Measurements from ENCODE around the gene OR52K1. TPM values are rescaled to one million over a fixed set of nuclear protein-coding genes. Genes with fewer than 3 reads are reported as not detected.

Gene OR52K1
- total RNA-seq, 4 donors from 2014 or later = 0.11 TPM; not detected in 3

DNA sequence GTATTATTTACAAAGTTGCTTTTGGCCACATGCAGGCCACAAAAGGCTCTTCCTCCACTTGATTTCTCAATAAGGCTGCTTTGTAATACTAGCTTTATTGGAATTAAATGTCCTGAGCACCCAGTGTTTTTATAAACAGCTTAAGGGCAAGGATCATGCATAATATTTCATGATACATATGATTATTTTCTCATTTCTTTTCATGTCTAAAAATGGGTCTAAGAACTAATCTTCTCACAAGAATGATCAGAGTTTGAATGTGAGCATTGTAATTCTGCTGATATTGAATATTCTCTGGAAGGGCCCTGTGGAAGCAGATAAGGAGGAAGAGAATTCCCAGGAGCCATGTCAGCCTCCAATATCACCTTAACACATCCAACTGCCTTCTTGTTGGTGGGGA, 33.5 kb upstream of the OR52K1 start, which contains the start of gene OR52K2:
Gene OR52K2, plus strand, starts transcription at position 301 of the 400 bp plus-strand sequence. Its CDS starts 45 bp downstream, at position 346.
- H3K27me3 ChIP-seq = no peaks in the 10 kb centered on the region
- H3K4me3 ChIP-seq = no peak within 1 kb of the TSS
- no peaks in the 10 kb centered on the region for H3K4me1 ChIP-seq
- no peak within 1 kb of the TSS for H3K27ac ChIP-seq (replicated peaks in 1 of 4)
- no peak for TF ChIP-seq POLR2A (IDR thresholded peaks at IDR 0.05; ENCODE audit: low read depth)
- no peak for TF ChIP-seq EP300 (IDR thresholded peaks at IDR 0.05)
- TF ChIP-seq, protein P1, sequence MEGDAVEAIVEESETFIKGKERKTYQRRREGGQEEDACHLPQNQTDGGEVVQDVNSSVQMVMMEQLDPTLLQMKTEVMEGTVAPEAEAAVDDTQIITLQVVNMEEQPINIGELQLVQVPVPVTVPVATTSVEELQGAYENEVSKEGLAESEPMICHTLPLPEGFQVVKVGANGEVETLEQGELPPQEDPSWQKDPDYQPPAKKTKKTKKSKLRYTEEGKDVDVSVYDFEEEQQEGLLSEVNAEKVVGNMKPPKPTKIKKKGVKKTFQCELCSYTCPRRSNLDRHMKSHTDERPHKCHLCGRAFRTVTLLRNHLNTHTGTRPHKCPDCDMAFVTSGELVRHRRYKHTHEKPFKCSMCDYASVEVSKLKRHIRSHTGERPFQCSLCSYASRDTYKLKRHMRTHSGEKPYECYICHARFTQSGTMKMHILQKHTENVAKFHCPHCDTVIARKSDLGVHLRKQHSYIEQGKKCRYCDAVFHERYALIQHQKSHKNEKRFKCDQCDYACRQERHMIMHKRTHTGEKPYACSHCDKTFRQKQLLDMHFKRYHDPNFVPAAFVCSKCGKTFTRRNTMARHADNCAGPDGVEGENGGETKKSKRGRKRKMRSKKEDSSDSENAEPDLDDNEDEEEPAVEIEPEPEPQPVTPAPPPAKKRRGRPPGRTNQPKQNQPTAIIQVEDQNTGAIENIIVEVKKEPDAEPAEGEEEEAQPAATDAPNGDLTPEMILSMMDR (IDR thresholded peaks at IDR 0.05) = no peak
- no peak for TF ChIP-seq POLR2AphosphoS5 (IDR thresholded peaks at IDR 0.05)
- intact Hi-C loops (cut with DNase I) = no loop called here
- DNase-seq (ENCODE audit: extremely low spot score) = no peak
- H3K9me3 ChIP-seq = no peaks in the 10 kb centered on the region
- H3K36me3 ChIP-seq = no peaks in the 10 kb centered on the region

DNA sequence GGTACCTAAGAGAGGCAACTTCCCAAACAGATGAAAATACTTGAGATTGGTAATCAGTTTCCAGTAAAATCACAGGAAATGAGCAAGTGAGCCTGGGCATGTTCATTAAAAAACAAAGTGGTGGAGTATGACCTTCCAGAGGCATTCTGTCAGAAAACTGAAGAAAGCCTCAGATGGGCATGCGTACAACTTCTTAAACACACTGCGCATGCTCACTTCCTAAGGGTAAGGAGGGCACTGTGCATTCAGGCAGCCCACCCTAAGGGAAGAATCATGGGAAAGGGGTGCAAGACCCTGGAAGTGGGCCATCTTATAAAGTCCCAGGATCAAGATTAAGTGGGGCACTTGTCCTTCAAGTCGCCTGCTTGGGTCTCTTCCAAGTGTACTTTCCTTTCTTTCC, 29.3 kb upstream of the OR52K1 start:
- 76% methylated on average over 3 of the region's 3 CpGs for WGBS

DNA sequence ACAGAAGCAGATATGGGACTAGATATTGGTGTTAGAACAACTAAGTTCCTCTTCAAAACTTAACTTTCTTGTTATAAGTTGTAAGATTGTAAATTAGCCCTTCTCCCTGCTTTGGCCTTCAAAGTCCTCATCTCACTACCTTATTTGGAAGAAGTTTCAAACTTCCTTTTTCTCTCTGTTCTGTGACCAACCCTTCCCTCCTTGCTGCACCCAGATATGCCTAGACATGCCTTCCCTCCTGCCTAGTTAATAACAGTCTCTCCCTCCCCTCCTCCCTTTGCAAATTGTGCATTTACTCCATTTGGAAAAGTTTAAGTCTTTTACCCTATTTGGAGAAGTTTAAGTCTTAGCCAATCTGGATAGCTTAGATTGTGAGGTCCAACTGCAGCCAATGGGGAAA, 28.4 kb upstream of the OR52K1 start:
- Histone ChIP-seq H3K4me1 (no peaks in the 10 kb centered on the region), H3K27ac (replicated peaks in 1 of 4) (no peak overlapping the region), H3K9me3 (peaks cover 0 to 5% (median 0%) of the 10 kb centered on the region in 4 donors), H3K4me3 (no peak overlapping the region), H3K36me3 (no peaks in the 10 kb centered on the region), H3K27me3 (no peaks in the 10 kb centered on the region)
- DNase-seq (ENCODE audit: extremely low spot score) = no peak
- intact Hi-C loops (cut with DNase I) = no loop called here
- TF ChIP-seq EP300 (IDR thresholded peaks at IDR 0.05) = no peak
- TF ChIP-seq POLR2A (IDR thresholded peaks at IDR 0.05; ENCODE audit: low read depth) = no peak
- TF ChIP-seq, protein P1 (IDR thresholded peaks at IDR 0.05) = no peak
- TF ChIP-seq POLR2AphosphoS5 (IDR thresholded peaks at IDR 0.05) = no peak

More for the DNA sequence above, 29.3 kb upstream of the OR52K1 start:
- TF ChIP-seq POLR2A (IDR thresholded peaks at IDR 0.05; ENCODE audit: low read depth) (no peak), EP300 (IDR thresholded peaks at IDR 0.05) (no peak), POLR2AphosphoS5 (IDR thresholded peaks at IDR 0.05) (no peak)
- TF ChIP-seq, protein P1 (IDR thresholded peaks at IDR 0.05) = no peak
- H3K4me1 ChIP-seq = no peaks in the 10 kb centered on the region
- intact Hi-C loops (cut with DNase I) = no loop called here
- no peak overlapping the region for H3K27ac ChIP-seq (replicated peaks in 1 of 4)
- H3K27me3 ChIP-seq = no peaks in the 10 kb centered on the region
- H3K4me3 ChIP-seq = no peak overlapping the region
- H3K9me3 ChIP-seq = peaks cover 0 to 5% (median 0%) of the 10 kb centered on the region in 4 donors
- no peak for DNase-seq (ENCODE audit: extremely low spot score)
- H3K36me3 ChIP-seq = no peaks in the 10 kb centered on the region

DNA sequence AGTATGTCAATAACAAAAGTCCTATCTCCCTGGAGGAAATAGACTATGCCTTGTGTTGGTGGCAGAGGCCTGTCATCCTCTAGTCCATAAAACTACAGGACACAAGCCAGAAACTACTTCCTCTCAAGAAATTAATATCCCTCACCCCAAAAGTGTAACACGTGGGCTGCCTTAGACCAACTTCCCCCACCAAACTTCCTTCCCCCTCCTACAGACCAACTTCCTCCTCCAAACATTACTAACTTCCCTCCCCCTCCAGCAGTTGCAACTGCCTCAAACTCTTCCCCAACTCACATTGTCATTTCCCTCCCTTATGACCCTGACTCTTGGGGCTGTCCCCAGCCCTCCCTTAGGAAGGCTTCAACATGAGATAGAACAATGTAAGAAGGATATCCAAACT, 27.0 kb upstream of the OR52K1 start:
- Histone ChIP-seq H3K4me1 (no peaks in the 10 kb centered on the region), H3K27me3 (no peaks in the 10 kb centered on the region), H3K9me3 (peaks cover 0 to 5% (median 0%) of the 10 kb centered on the region in 4 donors), H3K4me3 (no peak overlapping the region), H3K27ac (replicated peaks in 1 of 4) (no peak overlapping the region), H3K36me3 (no peaks in the 10 kb centered on the region)
- no peak for DNase-seq (ENCODE audit: extremely low spot score)
- intact Hi-C loops (cut with DNase I) = no loop called here
- 41% methylated on average over 1 of the region's 1 CpG for WGBS
- TF ChIP-seq, protein P1 (IDR thresholded peaks at IDR 0.05) = no peak
- TF ChIP-seq POLR2AphosphoS5 (IDR thresholded peaks at IDR 0.05) = no peak
- TF ChIP-seq EP300 (IDR thresholded peaks at IDR 0.05) = no peak
- no peak for TF ChIP-seq POLR2A (IDR thresholded peaks at IDR 0.05; ENCODE audit: low read depth)

DNA sequence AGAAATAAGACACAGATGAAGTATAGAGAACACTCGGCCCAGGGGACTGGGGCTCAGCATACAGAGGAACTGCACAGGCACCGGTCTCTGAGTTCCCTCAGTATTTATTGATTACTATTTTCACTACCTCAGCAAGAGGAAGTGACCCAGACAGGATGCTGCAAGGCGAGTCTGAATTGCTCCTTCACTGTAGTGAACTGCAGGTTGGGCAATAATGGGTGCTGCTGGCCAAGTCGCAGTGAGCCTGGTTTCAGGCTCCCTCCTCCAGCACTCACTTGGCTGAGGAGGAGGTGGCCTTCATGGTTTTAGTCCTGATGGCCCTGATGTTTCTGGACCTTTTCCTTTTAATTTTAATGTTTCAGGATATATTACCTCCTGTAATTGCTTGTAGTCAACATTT, 22.9 kb upstream of the OR52K1 start:
- TF ChIP-seq EP300 (IDR thresholded peaks at IDR 0.05) = no peak
- TF ChIP-seq, protein P1 (IDR thresholded peaks at IDR 0.05) = no peak
- no peak for TF ChIP-seq POLR2A (IDR thresholded peaks at IDR 0.05; ENCODE audit: low read depth)
- TF ChIP-seq POLR2AphosphoS5 (IDR thresholded peaks at IDR 0.05) = no peak
- H3K9me3 ChIP-seq = peaks cover 0 to 7% (median 0%) of the 10 kb centered on the region in 4 donors
- no peaks in the 10 kb centered on the region for H3K4me1 ChIP-seq
- WGBS = 45% methylated on average over 4 of the region's 4 CpGs
- H3K36me3 ChIP-seq = no peaks in the 10 kb centered on the region
- no peak for DNase-seq (ENCODE audit: extremely low spot score)
- H3K27ac ChIP-seq (replicated peaks in 1 of 4) = no peak overlapping the region
- intact Hi-C loops (cut with DNase I) = no loop called here
- H3K4me3 ChIP-seq = no peak overlapping the region
- H3K27me3 ChIP-seq = no peaks in the 10 kb centered on the region

All from esophagus muscularis mucosa (tissue), 4 donors.